ENCODE measurements around the gene CCDC141. TPM values are rescaled to one million over a fixed set of nuclear protein-coding genes. Genes with fewer than 3 reads are reported as not detected.
"Not testable (repeated sequence)": the region's sequence is repeated elsewhere in the genome, so short reads cannot be mapped to it uniquely, and the experiment has no call there.

The CCDC141 gene
- polyA plus RNA-seq, 1 donor from 2014 or later: 0.27 TPM

DNA sequence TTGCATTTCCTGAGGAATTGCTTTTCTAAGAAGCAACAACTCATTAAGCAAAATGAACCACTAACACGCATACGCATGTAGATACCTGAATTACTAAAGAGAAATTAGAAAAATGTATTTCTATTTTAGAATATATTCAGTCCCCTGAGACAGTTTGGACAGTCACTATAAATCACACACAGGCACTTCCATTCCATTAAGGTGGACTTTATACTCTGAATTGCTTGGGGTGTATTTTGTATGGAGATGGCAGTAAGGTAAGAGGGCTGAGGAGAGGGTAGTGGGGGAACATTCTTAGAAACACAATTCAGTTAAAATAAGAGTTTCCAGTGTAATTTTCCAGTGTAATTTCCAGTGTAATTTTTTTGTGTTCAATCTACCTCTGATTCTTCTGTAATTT, 1.8 kb downstream of the CCDC141 start:
- Histone ChIP-seq H3K36me3 (ENCODE audit: insufficient read depth, low read length) (no peaks in the 10 kb centered on the region), H3K27me3 (ENCODE audit: insufficient read depth, low read depth, low read length) (no peaks in the 10 kb centered on the region), H3K27ac (ENCODE audit: low read length) (no peak overlapping the region), H3K9ac (ENCODE audit: low read length) (no peak overlapping the region), H3F3A (ENCODE audit: insufficient read depth, low read length, poor library complexity, severe bottlenecking) (no peaks in the 10 kb centered on the region), H3K9me3 (ENCODE audit: low read length) (no peaks in the 10 kb centered on the region), H3K4me2 (ENCODE audit: low read length) (no peak overlapping the region), H4K20me1 (ENCODE audit: insufficient read depth) (no peaks in the 10 kb centered on the region), H2AFZ (ENCODE audit: low read depth, low read length) (no peak overlapping the region), H3K9me2 (ENCODE audit: insufficient read depth, low read length) (no peaks in the 10 kb centered on the region), H3K79me2 (replicated peaks; ENCODE audit: insufficient read depth, low read length) (no peaks in the 10 kb centered on the region), H3K4me3 (ENCODE audit: low read length) (no peak overlapping the region)
- no peak for TF ChIP-seq RAD21 (conservative IDR thresholded peaks at IDR 0.05)
- no peak for TF ChIP-seq SMC3 (conservative IDR thresholded peaks at IDR 0.05; ENCODE audit: poor library complexity)
- TF ChIP-seq, protein P1, sequence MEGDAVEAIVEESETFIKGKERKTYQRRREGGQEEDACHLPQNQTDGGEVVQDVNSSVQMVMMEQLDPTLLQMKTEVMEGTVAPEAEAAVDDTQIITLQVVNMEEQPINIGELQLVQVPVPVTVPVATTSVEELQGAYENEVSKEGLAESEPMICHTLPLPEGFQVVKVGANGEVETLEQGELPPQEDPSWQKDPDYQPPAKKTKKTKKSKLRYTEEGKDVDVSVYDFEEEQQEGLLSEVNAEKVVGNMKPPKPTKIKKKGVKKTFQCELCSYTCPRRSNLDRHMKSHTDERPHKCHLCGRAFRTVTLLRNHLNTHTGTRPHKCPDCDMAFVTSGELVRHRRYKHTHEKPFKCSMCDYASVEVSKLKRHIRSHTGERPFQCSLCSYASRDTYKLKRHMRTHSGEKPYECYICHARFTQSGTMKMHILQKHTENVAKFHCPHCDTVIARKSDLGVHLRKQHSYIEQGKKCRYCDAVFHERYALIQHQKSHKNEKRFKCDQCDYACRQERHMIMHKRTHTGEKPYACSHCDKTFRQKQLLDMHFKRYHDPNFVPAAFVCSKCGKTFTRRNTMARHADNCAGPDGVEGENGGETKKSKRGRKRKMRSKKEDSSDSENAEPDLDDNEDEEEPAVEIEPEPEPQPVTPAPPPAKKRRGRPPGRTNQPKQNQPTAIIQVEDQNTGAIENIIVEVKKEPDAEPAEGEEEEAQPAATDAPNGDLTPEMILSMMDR (IDR thresholded peaks at IDR 0.05; ENCODE audit: poor library complexity, severe bottlenecking): no peak
- TF ChIP-seq POLR2AphosphoS5 (IDR thresholded peaks at IDR 0.05): no peak
- TF ChIP-seq EP300 (conservative IDR thresholded peaks at IDR 0.05; ENCODE audit: poor library complexity, severe bottlenecking): no peak
- TF ChIP-seq, protein P2, sequence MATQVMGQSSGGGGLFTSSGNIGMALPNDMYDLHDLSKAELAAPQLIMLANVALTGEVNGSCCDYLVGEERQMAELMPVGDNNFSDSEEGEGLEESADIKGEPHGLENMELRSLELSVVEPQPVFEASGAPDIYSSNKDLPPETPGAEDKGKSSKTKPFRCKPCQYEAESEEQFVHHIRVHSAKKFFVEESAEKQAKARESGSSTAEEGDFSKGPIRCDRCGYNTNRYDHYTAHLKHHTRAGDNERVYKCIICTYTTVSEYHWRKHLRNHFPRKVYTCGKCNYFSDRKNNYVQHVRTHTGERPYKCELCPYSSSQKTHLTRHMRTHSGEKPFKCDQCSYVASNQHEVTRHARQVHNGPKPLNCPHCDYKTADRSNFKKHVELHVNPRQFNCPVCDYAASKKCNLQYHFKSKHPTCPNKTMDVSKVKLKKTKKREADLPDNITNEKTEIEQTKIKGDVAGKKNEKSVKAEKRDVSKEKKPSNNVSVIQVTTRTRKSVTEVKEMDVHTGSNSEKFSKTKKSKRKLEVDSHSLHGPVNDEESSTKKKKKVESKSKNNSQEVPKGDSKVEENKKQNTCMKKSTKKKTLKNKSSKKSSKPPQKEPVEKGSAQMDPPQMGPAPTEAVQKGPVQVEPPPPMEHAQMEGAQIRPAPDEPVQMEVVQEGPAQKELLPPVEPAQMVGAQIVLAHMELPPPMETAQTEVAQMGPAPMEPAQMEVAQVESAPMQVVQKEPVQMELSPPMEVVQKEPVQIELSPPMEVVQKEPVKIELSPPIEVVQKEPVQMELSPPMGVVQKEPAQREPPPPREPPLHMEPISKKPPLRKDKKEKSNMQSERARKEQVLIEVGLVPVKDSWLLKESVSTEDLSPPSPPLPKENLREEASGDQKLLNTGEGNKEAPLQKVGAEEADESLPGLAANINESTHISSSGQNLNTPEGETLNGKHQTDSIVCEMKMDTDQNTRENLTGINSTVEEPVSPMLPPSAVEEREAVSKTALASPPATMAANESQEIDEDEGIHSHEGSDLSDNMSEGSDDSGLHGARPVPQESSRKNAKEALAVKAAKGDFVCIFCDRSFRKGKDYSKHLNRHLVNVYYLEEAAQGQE (IDR thresholded peaks at IDR 0.05; ENCODE audit: borderline replicate concordance): no peak
- no peak for TF ChIP-seq MXI1 (conservative IDR thresholded peaks at IDR 0.05; ENCODE audit: poor library complexity, severe bottlenecking)
- no peak for TF ChIP-seq TAF1 (IDR thresholded peaks at IDR 0.05; ENCODE audit: low read depth)
- TF ChIP-seq EZH2 (IDR thresholded peaks at IDR 0.05; ENCODE audit: borderline replicate concordance, insufficient read depth, low read length, poor library complexity, severe bottlenecking): no peak

DNA sequence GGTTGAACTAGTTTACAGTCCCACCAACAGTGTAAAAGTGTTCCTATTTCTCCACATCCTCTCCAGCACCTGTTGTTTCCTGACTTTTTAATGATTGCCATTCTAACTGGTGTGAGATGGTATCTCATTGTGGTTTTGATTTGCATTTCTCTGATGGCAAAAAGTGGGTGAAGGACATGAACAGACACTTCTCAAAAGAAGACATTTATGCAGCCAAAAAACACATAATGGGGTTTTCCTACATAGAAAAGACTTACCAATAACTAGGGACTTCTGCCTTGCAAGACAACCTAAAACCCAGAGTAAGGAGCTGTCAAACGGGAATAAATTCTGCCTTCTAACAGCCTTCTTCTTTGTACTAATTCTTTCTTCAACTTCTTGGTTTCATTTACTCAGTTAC, 4.3 kb downstream of the CCDC141 start:
- H3K9me3 ChIP-seq (ENCODE audit: low read length); H3K9ac ChIP-seq (ENCODE audit: low read length); H4K20me1 ChIP-seq (ENCODE audit: insufficient read depth); H3K4me2 ChIP-seq (ENCODE audit: low read length); H3K27ac ChIP-seq (ENCODE audit: low read length); H3F3A ChIP-seq (ENCODE audit: insufficient read depth, low read length, poor library complexity, severe bottlenecking); H3K79me2 ChIP-seq (replicated peaks; ENCODE audit: insufficient read depth, low read length); H3K4me3 ChIP-seq (ENCODE audit: low read length); H3K27me3 ChIP-seq (ENCODE audit: insufficient read depth, low read depth, low read length); H3K36me3 ChIP-seq (ENCODE audit: insufficient read depth, low read length); H3K9me2 ChIP-seq (ENCODE audit: insufficient read depth, low read length); H2AFZ ChIP-seq (ENCODE audit: low read depth, low read length): not testable (repeated sequence)

DNA sequence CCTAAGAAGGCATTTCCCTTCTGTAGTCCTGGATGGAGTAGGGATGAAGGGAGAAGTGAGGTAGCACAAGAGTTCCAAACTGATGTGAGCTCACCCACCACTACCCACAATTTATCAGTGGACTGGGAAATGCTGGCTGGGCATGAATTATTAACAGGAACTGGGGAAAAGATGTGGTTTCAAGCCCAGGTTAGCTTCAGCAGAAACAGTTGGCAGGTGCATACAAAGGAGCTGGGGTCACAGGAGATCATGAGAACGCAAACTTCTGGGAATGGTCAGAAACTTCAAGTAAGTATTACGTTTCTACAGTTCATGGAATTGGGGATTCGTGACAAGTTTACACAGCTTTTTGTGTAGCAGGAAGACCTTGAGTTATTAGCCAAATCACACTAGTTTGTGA, 5.4 kb downstream of the CCDC141 start:
- no peaks in the 10 kb centered on the region for H3K9me2 ChIP-seq (ENCODE audit: insufficient read depth, low read length)
- no peak overlapping the region for H2AFZ ChIP-seq (ENCODE audit: low read depth, low read length)
- no peak overlapping the region for H3K4me2 ChIP-seq (ENCODE audit: low read length)
- H4K20me1 ChIP-seq (ENCODE audit: insufficient read depth): no peaks in the 10 kb centered on the region
- no peak overlapping the region for H3K9ac ChIP-seq (ENCODE audit: low read length)
- H3F3A ChIP-seq (ENCODE audit: insufficient read depth, low read length, poor library complexity, severe bottlenecking): no peaks in the 10 kb centered on the region
- H3K79me2 ChIP-seq (replicated peaks; ENCODE audit: insufficient read depth, low read length): no peaks in the 10 kb centered on the region
- no peaks in the 10 kb centered on the region for H3K36me3 ChIP-seq (ENCODE audit: insufficient read depth, low read length)
- no peaks in the 10 kb centered on the region for H3K9me3 ChIP-seq (ENCODE audit: low read length)
- no peak overlapping the region for H3K27ac ChIP-seq (ENCODE audit: low read length)
- no peak overlapping the region for H3K4me3 ChIP-seq (ENCODE audit: low read length)
- TF ChIP-seq EZH2 (IDR thresholded peaks at IDR 0.05; ENCODE audit: borderline replicate concordance, insufficient read depth, low read length, poor library complexity, severe bottlenecking) (no peak), POLR2AphosphoS5 (IDR thresholded peaks at IDR 0.05) (no peak), RAD21 (conservative IDR thresholded peaks at IDR 0.05) (no peak), MXI1 (conservative IDR thresholded peaks at IDR 0.05; ENCODE audit: poor library complexity, severe bottlenecking) (no peak), EP300 (conservative IDR thresholded peaks at IDR 0.05; ENCODE audit: poor library complexity, severe bottlenecking) (no peak), SMC3 (conservative IDR thresholded peaks at IDR 0.05; ENCODE audit: poor library complexity) (no peak), TAF1 (IDR thresholded peaks at IDR 0.05; ENCODE audit: low read depth) (no peak)
- TF ChIP-seq, protein P2 (IDR thresholded peaks at IDR 0.05; ENCODE audit: borderline replicate concordance): no peak
- H3K27me3 ChIP-seq (ENCODE audit: insufficient read depth, low read depth, low read length): no peaks in the 10 kb centered on the region

Data from neural cell (in vitro differentiated cells).